HepG2 (cell line): ENCODE results near the gene HEMK1. TPM values are rescaled to one million over a fixed set of nuclear protein-coding genes. Genes with fewer than 3 reads are reported as not detected.

Source experiments
- ARNT ChIP-seq: fragments of 450-650 bp; IDR thresholded peaks from 2 replicates; pipeline ENCODE4 v1.6.1; 2017
- ATAD3A ChIP-seq: sonication (generic); formaldehyde crosslinking; IDR thresholded peaks from 2 replicates; pipeline ENCODE4 v1.4.0; 2020; ENCODE audit warnings: missing genetic modification reagents
- CSRNP1 ChIP-seq: sonication (generic); formaldehyde crosslinking; IDR thresholded peaks from 2 replicates; pipeline ENCODE4 v1.8.1; 2023; ENCODE audit warnings: mild to moderate bottlenecking, missing genetic modification reagents
- GPBP1L1 ChIP-seq: sonication (generic); formaldehyde crosslinking; IDR thresholded peaks from 2 replicates; pipeline ENCODE4 v1.5.0; 2020; ENCODE audit warnings: mild to moderate bottlenecking, missing genetic modification reagents
- HDAC6 ChIP-seq: fragments of 200-600 bp; sonication (generic); IDR thresholded peaks from 2 replicates; pipeline ENCODE4 v1.7.0; 2017; ENCODE audit warnings: mild to moderate bottlenecking, antibody characterized with exemption, low read length, low read depth
- HMG20A ChIP-seq: IDR thresholded peaks from 2 replicates; pipeline ENCODE4 v1.6.1; 2016; ENCODE audit warnings: borderline replicate concordance
- NCOA1 ChIP-seq: sonication (generic); formaldehyde crosslinking; IDR thresholded peaks from 2 replicates; pipeline ENCODE4 v1.9.0; 2021; ENCODE audit warnings: missing genetic modification reagents
- SOX6 ChIP-seq, 2 experiments: fragments of 450-650 bp in 1 of 2; sonication (generic) in 1 of 2; formaldehyde crosslinking in 1 of 2; IDR thresholded peaks; 2 replicates each; pipeline versions ENCODE4 v1.4.0 to v1.6.1; 2017 to 2020; ENCODE audit warnings: antibody characterized with exemption in 1 of 2, mild to moderate bottlenecking in 1 of 2, missing genetic modification reagents in 1 of 2
- TCF12 ChIP-seq, 2 experiments: fragments of 450-650 bp in 1 of 2; sonication (generic) in 1 of 2; formaldehyde crosslinking in 1 of 2; IDR thresholded peaks; 2 replicates each; pipeline versions ENCODE4 v1.6.1 to v1.8.0; 2017 to 2022; ENCODE audit warnings: antibody characterized with exemption in 1 of 2, mild to moderate bottlenecking in 1 of 2, missing genetic modification reagents in 1 of 2, moderate library complexity in 1 of 2
- ZBTB44 ChIP-seq: sonication (generic); formaldehyde crosslinking; IDR thresholded peaks from 2 replicates; pipeline ENCODE4 v1.4.0; 2020; ENCODE audit warnings: missing genetic modification reagents
- ZNF407 ChIP-seq: sonication (generic); formaldehyde crosslinking; IDR thresholded peaks from one replicate; pipeline ENCODE4 v1.5.1; 2020; ENCODE audit warnings: mild to moderate bottlenecking, missing genetic modification reagents; ENCODE audit errors: not compliant biosample characterization
- ZNF512 ChIP-seq: sonication (generic); formaldehyde crosslinking; IDR thresholded peaks from 2 replicates; pipeline ENCODE4 v1.4.0; 2020; ENCODE audit warnings: mild to moderate bottlenecking, missing genetic modification reagents
- ZNF547 ChIP-seq: sonication (generic); formaldehyde crosslinking; IDR thresholded peaks from 2 replicates; pipeline ENCODE4 v1.5.1; 2020; ENCODE audit warnings: mild to moderate bottlenecking, missing genetic modification reagents
- polyA plus RNA-seq, 8 experiments: library from polyadenylated mRNA; depleted of rRNA in 3 of 8; stranded (reverse) in 7 of 8; unstranded in 1 of 8; fragments of >200 nt; fragmentation: Illumina TruSeq in 4 of 8; extraction: Trizol in 4 of 8; gene quantifications; 2 replicates each; pipeline versions ENCODE4 v1.2.1 to v1.2.3, GENCODE V29; 2011 to 2016; ENCODE audit warnings: low read depth in 4 of 8, missing spikeins in 1 of 8, mixed read lengths in 1 of 8; ENCODE audit not compliant: insufficient read depth in 1 of 8
- total RNA-seq, 5 experiments: library from RNA; depleted of rRNA; stranded (reverse); fragments of >200 nt; fragmentation: Illumina TruSeq; extraction: Trizol; gene quantifications; 2 replicates each; pipeline ENCODE4 v1.2.3, GENCODE V29; 2016; ENCODE audit warnings: low read depth in 1 of 5

The HEMK1 gene
- total and polyA plus RNA-seq, 2 of the 13 experiments (the other 11 are each of a cell fraction or from before 2014, with no cell fraction given): 9.8 to 12.6 TPM

DNA sequence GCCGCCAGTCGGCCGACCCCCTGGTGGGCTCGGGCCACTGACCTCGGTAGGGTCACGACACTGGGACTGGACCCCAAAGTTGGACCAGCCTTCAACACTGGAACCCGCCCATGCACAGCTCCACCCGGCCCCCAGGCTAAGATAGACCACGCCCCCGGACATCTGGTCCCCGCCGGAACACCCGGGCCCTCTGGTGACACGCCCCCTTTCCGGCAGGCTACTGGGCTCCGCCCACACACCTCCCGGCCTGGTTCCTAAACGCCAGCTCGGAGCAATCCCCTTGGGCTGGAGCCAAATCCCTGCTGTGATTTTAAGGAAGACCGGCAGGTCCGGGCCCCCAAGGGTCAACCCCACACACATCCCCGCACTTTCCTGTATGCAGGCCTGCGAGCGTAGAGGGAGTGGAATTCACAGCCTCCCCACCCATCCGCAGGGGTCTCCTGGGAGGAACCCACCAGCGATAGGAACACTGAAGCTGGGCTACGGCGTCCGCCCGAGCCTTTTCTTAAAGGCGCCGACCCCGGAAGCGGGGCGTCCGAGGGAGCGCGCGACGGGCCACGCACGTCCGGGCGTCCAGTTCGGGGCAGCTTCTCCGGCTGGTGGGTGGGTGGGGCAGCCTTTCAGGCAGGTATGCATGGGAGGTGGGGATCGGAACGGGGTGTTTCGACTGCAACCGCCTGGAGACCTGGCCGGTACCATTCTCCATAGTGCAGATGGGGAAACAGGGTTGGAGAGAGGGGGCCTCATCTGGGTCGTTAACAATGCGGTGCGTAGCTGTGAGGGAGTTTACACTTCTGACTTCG lies at the start of gene HEMK1 (continued):
- TF ChIP-seq GPBP1L1 (CRISPR knock-in tag) (no peak), HMG20A (no peak), ZNF512 (CRISPR knock-in tag) (no peak), TCF12 (IDR thresholded peaks at IDR 0.05) (no peak), TCF12 (CRISPR knock-in tag; IDR thresholded peaks at IDR 0.05) (peak; percentile 62; the same call in 1 of the 2 replicates), ZBTB44 (CRISPR knock-in tag) (no peak), ZNF407 (CRISPR knock-in tag) (peak; percentile 29), NCOA1 (CRISPR knock-in tag) (0 out of 2 replicates have a peak, but pooled peaks have one; percentile 40), ZNF547 (CRISPR knock-in tag) (peak; percentile 46; the same call in 1 of the 2 replicates), ATAD3A (CRISPR knock-in tag) (no peak), CSRNP1 (CRISPR knock-in tag) (no peak), HDAC6 (no peak), ARNT (no peak), SOX6 (IDR thresholded peaks at IDR 0.05) (no peak), SOX6 (CRISPR knock-in tag; IDR thresholded peaks at IDR 0.05) (no peak; the same call in none of the 2 replicates)
